GM10847 (cell line): ENCODE measurements around the gene LDLRAD4.

Source experiments
- POLR2A ChIP-seq: IDR thresholded peaks from 2 replicates; pipeline ENCODE4 v1.6.1; 2011; ENCODE audit not compliant: insufficient read length; ENCODE audit errors: extremely low read depth

LDLRAD4 gene

DNA sequence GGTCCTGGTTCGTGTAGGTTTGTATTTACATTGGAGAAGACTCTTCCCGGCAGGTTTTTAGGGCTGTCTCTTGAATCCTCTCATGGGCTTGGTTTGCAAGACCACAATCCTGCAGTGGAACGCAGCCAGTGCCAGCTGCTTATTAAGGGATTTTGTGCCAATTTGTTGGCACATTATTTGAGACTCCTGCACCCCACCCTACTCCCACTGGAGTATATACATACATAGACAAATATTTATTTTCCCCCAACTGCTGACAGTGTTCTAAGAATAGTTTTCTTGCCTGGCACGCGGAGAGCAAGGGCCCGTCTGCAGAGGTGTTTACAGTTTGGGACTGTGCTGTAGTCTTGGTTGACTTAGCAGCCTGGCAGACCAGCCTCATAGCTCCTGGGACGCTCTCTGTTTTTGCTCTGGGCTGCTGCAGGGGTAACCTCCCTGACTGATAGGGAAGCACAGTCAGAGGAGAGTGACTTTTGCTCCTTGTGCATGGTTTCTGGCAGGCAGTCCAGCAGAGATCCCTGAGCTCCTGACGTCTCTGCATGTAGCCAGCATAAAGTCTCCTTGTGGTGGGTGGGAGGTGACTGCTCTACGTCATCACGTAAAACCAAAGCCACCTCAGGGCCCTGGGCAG lies 1.9 kb downstream of the LDLRAD4 start:
- no peak for TF ChIP-seq POLR2A

GRCh38 chr18:13221869-13222855 lies 3.6 kb downstream of the LDLRAD4 start:
- no peak for TF ChIP-seq POLR2A

GRCh38 chr18:13222856-13223281 lies 4.3 kb downstream of the LDLRAD4 start:
- no peak for TF ChIP-seq POLR2A

GRCh38 chr18:13223311-13224143 lies 5.0 kb downstream of the LDLRAD4 start:
- TF ChIP-seq POLR2A = no peak

- TF ChIP-seq POLR2A = no peak
Observed at GRCh38 chr18:13225261-13225660, 6.7 kb downstream of the LDLRAD4 start.

DNA sequence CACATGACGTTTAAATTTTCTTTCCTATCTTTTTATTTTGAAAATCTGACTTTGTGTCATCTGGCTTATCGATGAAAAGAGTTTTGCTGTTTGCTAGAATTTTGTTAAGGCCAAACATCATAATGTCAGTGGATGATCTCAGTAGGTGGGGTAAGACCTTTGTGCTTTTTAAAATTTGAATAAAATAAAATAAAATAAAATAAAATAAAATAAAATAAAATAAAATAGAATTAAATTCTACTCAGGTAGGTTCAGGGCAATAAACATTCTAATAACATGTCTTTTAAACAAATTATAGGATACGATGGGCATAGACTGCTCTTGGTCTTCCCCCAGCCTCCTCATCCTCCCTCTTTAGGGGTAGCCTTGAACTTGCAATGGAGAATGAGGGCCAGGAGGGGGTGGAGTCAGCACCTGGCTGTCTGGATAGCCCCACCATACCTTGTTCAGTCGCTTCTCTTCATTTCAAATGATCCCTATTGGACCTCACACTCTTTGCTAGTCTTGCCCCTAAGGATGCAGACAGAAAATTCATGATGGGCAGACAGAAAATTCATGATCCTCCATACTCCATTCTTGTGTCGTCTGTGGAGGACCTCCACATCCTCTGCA lies 8.1 kb downstream of the LDLRAD4 start:
- TF ChIP-seq POLR2A = no peak

GRCh38 chr18:13227910-13228309 lies 9.3 kb downstream of the LDLRAD4 start:
- TF ChIP-seq POLR2A = no peak

DNA sequence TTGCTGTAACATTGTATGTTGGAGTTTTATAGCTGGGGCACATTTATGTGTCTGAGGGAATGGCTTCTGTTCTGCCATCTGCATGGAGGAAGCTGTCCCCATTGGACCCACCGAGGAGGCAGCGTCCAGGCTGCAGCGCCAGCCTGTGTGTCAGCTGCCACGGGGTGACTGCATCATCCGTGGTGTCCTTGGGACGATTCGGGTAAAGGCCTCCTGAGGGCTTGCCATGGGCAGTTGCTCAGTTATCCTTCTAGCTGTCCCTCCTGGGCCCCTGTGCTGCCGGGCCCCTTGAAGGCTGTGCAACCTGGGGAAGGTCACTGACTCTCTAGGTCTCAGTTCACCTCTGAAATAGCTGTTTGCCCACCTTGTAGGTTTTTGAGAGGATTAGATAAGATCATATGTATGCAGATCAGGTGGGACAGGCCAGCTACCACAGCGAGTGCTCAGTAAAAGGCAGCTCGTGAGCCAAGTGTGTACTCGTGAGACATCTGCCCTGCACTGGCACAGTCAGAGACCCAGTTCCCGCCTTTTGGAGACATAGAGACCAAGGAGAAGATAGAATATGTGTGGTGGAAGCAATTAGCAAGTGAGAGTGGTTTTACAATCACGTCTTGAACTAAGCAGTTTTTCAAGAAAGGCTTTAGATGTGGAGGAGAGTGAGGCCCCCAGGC lies 10.6 kb downstream of the LDLRAD4 start:
- TF ChIP-seq POLR2A = no peak

GRCh38 chr18:13231151-13231550 lies 12.6 kb downstream of the LDLRAD4 start:
- TF ChIP-seq POLR2A = no peak

GRCh38 chr18:13232086-13232917 lies 13.7 kb downstream of the LDLRAD4 start:
- no peak for TF ChIP-seq POLR2A

DNA sequence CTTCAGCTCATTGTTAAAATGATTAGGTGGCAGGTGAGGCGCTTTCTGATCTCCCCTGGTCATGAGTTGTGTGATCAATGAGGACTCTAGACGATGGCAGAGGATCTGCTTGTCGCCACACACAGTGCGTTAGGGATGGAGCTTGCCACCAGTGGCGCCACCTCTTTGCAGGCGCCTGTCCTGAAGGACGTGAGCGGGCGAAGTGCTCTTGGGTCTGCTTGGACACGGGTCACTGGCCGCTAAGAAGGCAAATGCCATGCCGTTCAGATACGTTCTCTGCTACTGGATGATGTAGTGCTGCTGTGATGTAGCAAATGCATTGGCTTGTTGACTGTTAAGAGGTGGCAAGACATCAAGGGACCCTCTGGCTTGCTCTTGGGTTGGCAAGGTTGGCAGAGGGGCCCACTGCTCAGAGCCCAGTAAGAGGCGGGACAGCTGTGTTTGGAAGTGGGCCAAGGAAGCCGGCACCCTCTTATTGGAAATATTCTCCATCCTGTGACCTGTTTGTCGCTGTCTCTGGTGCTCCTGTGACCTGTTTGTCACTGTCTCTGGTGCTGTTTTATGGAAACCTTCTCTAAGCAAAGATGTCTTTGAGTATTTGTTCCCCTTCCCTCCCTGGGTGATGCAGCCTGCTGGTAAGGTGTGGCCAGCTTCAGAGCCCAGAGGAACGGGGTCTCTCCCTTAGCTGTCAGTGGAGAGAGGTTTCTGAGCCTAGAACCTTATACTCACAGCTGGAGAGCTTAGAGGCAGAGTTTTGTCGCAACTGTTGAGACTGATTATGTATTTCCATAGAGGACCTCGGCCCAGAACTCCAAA lies 14.6 kb downstream of the LDLRAD4 start:
- no peak for TF ChIP-seq POLR2A

- no peak for TF ChIP-seq POLR2A
Observed at GRCh38 chr18:13233787-13234783, 15.5 kb downstream of the LDLRAD4 start.

DNA sequence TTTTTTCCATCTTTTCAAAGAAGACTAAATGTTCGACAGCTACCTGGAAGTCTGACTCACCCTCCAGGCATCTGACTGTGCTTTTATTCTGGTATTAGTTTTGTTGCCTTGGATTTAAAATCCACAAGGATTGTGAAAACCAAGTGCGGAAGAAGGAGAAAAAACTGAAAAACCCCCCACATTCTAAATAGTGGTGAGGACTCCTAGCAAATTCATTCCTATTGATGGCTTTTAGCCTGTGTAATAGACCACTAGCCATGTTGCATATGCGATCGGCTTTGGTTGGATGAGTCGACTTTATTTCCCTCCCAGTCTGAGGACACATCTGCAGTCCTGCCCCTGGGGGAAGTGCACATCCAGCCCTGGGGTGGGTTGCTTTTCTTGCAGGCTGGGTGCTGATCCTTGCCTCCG lies 16.9 kb downstream of the LDLRAD4 start:
- no peak for TF ChIP-seq POLR2A
